Raji (cell line): Measurements from ENCODE around the gene OR4D9.

ENCODE experiments used
- POLR2A ChIP-seq: IDR thresholded peaks from 2 replicates; pipeline ENCODE4 v1.6.1; 2011; ENCODE audit warnings: low read depth, low read length, control low read depth; ENCODE audit not compliant: insufficient read depth

OR4D9 gene

DNA sequence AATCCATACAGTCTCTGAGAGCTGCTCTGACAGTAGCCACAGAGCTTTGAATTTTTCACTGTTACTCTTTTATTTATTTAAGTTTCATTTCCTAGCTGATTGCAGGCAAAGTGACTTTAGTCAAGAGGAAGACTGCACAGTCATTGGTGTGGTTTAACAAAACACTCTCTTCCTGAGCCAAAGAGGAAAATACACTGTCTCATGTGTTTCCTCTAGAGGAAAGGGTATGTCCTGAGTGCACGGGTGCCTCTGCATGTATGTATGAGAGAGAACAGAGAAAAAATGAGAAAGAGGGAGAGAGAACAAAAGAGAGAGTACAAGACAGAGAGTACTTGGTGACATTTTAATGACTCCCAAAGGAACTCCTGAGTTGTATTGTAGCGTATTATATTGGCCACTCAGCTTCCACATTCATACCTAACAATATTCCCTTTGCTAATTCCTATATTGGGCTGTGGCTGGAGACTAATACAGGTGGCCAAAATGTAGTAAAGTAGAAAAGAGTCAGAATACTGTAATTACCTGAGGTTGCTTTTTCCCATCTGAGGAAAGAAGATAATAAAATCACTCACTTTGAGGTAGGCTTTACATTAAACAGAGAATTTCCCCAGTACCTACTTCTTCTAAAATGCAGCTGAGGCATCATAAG, at the start of gene OR4D9:
OR4D9 (plus strand) TSS at position 599 of the 649 bp plus-strand sequence. CDS start 3,374 bp downstream, outside the sequence.
- no peak for TF ChIP-seq POLR2A

DNA sequence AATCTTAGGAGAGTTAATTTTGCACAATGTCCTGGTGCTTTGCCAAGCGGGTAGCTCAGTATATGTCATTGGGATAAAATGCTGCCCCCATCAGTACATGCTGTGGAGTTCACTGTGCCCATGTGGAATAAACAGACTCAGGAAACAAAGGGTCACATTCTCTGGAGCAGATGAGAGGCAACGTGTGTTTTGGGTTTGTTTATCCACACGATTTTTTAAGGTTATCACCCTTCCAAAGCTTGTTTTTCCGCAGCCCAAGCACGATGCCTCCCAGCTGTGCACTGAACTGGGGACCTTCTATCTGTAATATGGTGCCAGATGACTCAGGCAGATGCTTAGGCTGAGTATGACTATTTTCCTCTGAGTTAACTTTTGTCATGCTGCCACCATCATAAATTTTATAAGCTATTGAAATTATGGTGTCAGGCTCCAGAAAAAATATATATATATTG, 48.1 kb upstream of the OR4D9 start:
- TF ChIP-seq POLR2A: no peak

DNA sequence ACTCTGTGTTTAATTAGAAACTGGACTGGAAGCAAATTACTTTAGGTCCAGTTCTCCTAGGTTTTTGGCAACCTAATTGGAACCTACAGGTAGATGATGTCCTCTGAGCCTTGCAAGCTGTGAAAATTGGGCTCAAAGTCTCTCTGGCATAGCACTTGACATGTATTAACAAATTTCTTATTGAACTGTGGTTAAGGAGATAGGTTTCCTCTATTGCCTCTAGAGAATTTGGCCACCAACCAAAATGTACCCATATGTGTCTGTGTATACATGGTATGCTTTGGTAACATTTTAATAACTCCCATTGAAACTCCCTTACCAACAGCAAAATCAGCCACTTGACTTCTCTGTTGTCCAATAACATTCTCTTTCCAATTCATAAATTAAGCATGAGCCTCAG, 38.3 kb upstream of the OR4D9 start, which contains the start of gene OR4D10:
OR4D10 (plus strand) TSS at position 301 of the 400 bp plus-strand sequence. CDS start 4,115 bp downstream, outside the sequence.
- no peak for TF ChIP-seq POLR2A

DNA sequence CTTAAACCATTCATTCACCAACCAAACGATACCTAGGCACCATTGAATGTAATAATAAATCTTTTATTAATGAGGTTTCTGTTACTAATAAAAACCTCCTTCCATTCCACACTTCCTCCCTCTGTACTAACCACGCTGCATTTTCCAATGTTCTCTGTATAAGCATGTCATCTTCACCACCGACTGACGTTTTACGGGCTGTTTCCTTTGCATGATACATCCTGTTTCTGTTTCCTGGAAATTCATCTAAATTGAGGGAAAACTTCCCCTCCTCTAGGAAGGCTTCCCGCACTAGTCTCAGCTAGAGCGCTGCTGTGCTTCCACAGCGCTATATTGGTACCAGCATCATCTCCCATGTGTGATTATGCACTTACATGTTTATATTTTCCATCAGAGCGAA, 36.2 kb upstream of the OR4D9 start:
- no peak for TF ChIP-seq POLR2A

DNA sequence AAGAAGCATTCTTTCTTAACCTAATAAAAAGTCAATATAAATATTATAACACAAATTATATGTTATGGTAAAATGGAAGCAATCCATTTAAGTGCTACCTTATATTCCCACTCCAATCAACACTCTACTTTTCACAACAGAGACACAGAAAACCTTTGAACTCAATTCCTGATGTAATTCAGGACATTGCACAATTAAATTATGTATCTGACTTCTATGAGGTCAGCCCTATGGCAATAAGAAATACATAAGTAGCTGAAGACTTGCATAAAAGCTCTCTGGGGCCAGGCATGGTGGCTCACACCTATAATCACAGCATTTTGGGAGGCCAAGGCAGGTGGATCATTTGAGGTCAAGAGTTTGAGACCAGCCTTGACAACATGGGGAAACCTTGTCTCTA, 31.4 kb upstream of the OR4D9 start:
- no peak for TF ChIP-seq POLR2A

DNA sequence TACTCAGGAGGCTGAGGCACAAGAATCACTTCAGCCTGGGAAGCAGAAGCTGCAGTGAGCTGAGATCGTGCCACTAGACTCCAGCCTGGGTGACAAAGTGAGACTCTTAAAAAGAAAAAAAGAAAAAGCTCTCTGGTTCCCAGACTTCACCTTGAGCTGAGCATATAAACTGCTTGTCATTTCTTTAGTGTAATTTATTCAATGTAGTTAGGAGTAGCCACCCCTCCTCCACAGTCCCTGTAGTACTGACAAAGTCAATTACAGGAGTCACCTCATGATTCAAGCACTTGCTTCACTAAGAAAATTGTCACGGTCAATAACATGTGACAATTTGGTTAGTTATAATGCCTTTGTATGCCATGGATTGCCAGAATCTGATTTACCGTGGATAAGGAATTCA, 31.0 kb upstream of the OR4D9 start:
- TF ChIP-seq POLR2A: no peak

DNA sequence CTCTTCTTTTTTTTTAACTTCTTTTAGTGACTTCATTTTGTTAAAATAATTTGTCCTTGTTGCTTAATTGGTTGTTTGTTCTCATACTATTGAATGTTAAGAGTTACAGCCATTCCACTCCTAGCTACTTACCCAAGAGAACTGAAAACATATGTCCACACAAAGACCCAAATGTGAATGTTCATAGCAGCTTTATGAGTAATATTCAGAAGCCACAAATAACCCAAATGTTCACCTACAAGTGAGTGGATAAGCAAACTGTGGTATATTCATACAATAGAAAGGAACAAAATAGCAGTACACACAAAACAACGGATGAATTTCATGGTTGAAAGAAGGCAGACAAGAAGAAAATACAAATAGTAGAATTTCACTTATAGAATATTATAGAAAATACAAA, 9.4 kb upstream of the OR4D9 start:
- TF ChIP-seq POLR2A: no peak

DNA sequence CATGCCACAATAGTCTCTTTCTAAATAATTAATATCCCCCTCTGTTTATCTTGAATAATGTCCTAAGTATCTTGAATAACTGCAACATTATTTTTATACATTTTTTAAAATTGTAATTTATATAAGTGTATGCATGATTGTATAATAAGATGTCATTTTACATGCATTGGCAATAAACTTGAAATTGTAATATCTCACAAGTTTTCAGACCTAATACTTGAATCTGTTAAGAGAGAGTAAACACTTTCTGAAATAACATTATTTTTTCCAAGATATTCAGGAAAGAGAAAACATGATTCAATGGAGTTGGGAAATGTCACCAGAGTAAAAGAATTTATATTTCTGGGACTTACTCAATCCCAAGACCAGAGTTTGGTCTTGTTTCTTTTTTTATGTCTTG, 8.1 kb upstream of the OR4D9 start, which contains the start of gene OR4D11:
OR4D11 (plus strand) TSS at position 301 of the 400 bp plus-strand sequence; CDS start at position 301, 0 bp downstream.
- no peak for TF ChIP-seq POLR2A

DNA sequence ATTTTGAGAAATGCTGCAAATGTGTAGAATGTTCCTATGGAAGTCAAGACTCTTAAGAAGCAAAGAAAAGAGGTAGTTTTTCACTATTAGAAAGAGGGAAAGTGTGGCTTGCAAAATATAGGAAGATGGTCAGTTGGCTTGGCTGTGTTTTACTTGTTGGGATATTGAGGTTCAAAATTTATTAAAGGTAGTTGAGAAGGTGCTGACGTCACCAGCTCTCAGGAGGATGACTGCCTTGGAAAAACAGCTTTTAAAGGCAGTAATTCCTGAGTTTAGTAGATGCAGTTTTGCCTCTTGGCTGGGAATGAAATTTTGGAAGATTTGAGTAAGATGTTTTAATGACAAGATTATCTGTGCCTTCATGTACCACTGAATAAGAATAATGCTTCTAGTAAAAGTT, 336 bp downstream of the OR4D9 start:
- no peak for TF ChIP-seq POLR2A

DNA sequence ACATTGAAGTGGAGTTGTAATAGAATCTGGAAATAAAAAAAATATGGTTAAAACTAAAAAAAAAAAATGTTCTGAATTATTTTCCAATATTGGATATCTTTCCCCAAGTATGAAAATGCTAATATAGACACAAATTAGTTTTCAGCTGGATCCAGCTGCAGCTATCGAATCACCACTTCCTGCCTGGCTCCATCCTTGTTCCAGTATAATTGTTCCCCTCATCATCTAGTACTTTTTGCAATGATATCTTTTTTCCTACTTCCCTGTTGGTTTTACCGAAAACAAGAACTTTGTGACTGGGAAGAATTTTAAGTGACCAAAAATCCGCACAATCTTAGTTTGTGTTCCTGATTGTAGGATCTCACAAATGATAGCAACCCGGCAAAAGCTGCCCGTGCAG, 9.4 kb downstream of the OR4D9 start:
- TF ChIP-seq POLR2A: no peak

DNA sequence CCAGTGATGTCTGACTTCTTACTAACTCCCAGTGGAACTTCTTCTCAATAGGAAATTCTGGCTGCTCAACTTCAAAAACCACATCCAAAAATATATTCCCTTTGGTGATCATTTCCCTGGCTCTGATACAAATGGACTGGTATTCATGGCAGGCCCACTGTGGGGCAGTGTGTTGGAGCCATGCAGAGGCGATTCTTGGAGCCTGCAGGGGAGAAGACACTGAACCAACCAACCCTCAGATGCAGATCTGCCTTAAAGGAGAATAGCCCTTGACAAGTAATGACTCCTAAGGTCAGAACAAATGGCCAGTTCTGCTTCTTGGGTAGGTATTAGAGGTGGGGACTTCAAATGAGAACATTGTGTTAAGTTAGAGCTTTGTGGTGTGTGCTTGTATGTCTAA, 12.2 kb downstream of the OR4D9 start:
- TF ChIP-seq POLR2A: no peak

DNA sequence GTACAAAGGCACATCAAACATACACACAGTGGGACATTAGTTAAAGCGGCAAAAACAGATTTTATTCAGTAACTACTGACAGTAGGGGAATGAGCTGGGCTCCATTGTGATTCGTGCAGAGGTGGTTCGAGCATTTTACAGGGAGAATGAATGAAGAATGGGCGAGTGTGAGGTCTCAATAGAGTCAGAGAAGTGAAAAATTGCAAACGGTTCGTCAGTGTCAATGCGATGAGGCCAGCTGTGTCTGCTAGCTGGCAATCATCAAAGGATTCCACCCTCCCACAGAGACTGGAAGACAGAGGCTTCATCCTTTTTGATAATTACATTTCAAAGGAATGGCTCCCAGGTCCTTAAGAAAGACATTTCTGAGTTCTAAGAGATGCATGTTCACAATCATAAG, 17.4 kb downstream of the OR4D9 start:
- no peak for TF ChIP-seq POLR2A

DNA sequence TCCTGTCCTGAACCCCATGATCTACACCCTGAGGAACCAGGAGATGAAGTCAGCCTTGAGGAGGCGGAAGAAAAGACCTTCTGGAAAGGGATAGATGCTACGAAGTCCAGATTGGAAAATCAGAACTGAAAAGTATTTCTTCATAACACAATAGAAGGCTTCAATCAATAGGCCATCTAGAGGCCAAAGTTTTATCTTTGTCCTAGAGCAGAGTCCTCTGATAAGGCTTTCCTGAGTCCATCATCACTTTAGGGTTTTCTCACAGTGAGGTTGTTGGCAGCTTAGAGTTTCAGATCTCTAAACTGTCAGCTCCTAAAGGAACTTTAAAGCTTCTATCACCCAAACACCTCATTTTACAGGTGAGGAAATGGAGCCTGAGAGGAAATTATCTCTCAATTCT, 21.3 kb downstream of the OR4D9 start:
- TF ChIP-seq POLR2A: no peak

DNA sequence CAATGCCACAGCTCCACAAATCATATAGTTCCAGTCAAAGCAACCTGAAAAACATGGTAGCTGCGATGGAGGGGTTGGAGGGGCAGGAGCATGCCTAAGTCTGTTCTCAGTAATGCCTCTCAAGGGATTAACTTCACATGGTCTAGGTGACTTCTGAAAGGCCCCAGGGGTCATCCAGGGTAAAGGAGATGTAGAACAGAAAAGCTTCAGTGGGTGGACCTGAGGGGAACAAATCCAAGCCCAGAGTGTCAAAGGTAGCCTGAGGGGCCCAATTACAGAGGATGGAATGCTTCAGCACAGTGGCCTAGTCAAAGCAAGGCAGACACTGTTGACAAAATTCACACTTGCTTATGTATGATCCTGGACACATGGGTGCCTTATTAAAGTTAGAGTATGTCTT, 23.3 kb downstream of the OR4D9 start:
- TF ChIP-seq POLR2A: no peak

DNA sequence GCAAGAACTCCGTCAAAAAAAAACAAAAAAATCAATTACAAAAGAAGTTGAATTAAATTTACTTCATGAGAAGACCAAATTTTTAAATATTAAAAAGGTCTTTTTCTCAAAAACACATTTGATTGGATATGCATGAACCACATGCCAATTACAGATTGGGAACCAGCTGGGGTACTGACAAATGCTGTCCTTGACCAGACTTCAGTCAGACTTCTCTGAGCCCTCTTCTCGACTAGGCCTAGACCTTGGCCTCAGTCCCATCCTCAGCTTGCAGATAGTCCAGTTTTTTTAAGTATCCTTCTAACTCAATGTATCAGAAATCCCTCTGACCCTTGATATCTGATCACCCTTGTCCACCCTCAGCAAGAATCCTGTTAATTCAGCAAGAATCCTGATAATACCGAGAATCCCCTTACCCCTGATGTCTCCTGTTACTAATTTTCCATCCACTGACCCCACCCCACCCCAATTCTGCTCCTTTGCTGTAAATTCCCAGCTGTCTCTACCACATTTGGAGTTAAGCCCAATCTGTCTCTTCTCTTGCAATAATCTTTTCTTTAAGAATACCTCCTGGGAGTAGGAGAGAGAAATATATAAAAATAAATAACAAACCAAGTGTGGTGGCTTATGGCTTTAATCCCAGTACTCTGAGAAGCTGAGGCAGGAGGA, 30.9 kb downstream of the OR4D9 start:
- TF ChIP-seq POLR2A: no peak

DNA sequence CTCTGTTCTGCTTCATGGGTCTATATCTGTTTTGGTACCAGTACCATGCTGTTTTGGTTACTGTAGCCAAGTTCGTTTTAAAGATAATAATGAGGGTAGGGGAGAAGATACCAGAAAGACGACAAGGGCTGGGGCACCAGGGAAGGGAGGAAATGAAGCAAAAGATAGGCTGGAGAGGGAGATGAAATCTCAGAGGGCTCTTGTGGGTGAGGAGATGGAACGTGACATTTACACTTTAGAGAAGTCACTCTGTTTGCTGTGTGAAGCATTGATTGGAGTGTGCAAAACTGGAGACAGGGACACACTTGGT, 33.5 kb downstream of the OR4D9 start:
- no peak for TF ChIP-seq POLR2A

DNA sequence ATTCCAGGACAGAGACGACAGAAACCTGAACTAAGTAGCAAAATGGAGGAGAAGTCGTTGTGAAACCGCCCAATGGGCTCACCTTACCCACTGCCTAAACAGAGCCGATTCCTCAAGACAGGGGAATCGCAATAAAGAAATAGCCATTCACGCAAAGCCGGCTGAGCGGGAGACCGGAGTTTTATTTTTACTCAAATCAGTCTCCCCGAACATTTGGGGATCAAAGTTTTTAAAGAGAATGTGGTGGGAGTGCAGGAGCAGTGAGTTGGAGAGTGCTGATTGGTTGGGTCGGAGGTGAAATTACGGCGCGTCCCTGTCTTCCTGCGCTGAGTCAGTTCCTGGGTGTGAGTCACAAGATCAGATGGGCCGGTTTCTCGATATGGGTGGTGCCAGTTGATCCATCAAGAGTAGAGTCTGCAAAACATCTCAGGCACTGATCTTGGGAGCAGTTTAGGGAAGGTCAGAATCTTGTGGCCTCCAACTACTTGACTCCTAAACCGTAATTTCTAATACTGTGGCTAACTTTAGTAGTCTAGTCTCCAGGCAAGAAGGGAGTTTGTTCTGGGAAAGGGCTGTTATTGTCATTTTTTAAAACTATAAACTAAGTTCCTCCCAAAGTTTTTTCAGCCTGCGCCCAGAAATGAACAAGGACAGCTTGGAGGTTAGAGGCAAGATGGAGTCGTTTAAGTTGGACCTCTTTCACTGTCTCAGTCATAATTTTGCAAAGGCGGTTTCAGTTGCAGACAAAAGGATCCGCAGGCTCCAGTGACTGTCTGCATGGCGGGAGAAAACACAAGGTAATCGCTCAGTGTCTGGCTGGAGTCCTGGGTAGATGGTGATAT, 34.1 kb downstream of the OR4D9 start:
- TF ChIP-seq POLR2A: no peak

DNA sequence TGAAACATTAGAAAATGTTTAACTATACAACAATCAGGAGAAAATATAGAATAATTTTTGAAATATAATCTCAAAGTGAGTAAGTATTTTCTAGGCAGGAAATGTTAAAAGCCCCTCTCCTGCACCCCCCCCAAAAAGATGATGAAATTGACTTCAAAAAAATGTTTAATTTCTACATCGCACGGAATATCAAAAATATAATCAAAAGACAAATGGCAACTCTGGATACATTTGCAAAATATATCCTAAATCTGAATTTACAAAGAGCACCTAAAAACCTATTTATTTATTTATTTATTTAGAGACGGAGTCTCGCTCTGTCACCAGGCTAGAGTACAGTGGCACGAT, 36.9 kb downstream of the OR4D9 start:
- no peak for TF ChIP-seq POLR2A
